SK-N-SH (cell line): ENCODE measurements around the gene BCAN. TPM values are rescaled to one million over a fixed set of nuclear protein-coding genes. Genes with fewer than 3 reads are reported as not detected.

Experiments used
- CTCF ChIA-PET: fragments of 300-600, 350-600 bp; formaldehyde crosslinking; extraction: SDS; loops from one replicate; lab custom pipeline; 2021; lab: Yijun Ruan, JAX
- POLR2A ChIA-PET: fragments of 350-600 bp; sonication (Branson Sonifier 250); formaldehyde crosslinking; extraction: SDS; loops from one replicate; lab custom pipeline; 2020; ENCODE audit warnings: antibody characterized with exemption, inconsistent platforms; lab: Yijun Ruan, JAX
- DNase-seq: peaks from one replicate; pipeline ENCODE4 v3.0.0; 2012
- H2AFZ ChIP-seq: fragments of 200-600 bp; sonication (generic); 2 replicates; pipeline ENCODE4 v1.8.1; 2016; ENCODE audit warnings: antibody characterized with exemption, mild to moderate bottlenecking, low read depth
- H3F3A ChIP-seq: fragments of 200-600 bp; sonication (generic); replicated peaks from 2 replicates; pipeline ENCODE3; 2016; ENCODE audit warnings: antibody characterized with exemption, mild to moderate bottlenecking; ENCODE audit not compliant: insufficient read depth
- H3K27ac ChIP-seq, 2 experiments: fragments of 200-500 bp in 1 of 2; fragments of 200-600 bp in 1 of 2; sonication (Bioruptor generic) in 1 of 2; sonication (generic), shearing (Covaris generic) in 1 of 2; 2 replicates each; pipeline versions ENCODE4 v1.5.1 to v1.6.1; 2014 to 2016; ENCODE audit warnings: low read depth in 2 of 2, inconsistent platforms in 1 of 2, low read length in 1 of 2, mild to moderate bottlenecking in 1 of 2, mixed read lengths in 1 of 2
- H3K27me3 ChIP-seq: fragments of 200-600 bp; sonication (generic), shearing (Covaris generic); 2 replicates; pipeline ENCODE4 v1.6.1; 2016; ENCODE audit warnings: mixed run types; ENCODE audit not compliant: insufficient read depth
- H3K36me3 ChIP-seq, 2 experiments: fragments of 200-500 bp in 1 of 2; fragments of 200-600 bp in 1 of 2; sonication (Bioruptor generic) in 1 of 2; sonication (generic) in 1 of 2; replicated peaks in 1 of 2; 2 replicates each; pipeline versions ENCODE3 to v1.5.1; 2014 to 2016; ENCODE audit warnings: low read length in 1 of 2, mild to moderate bottlenecking in 1 of 2; ENCODE audit not compliant: insufficient read depth in 2 of 2, control insufficient read depth in 1 of 2
- H3K4me1 ChIP-seq, 2 experiments: fragments of 200-500 bp in 1 of 2; fragments of 200-600 bp in 1 of 2; sonication (Bioruptor generic) in 1 of 2; sonication (generic), shearing (Covaris generic) in 1 of 2; 2 replicates each; pipeline versions ENCODE4 v1.5.1 to v1.6.1; 2014 to 2016; ENCODE audit warnings: low read depth in 1 of 2, low read length in 1 of 2, mixed run types in 1 of 2; ENCODE audit not compliant: insufficient read depth in 2 of 2, control insufficient read depth in 1 of 2
- H3K4me2 ChIP-seq: fragments of 200-600 bp; sonication (generic), shearing (Covaris generic); 2 replicates; pipeline ENCODE4 v1.6.1; 2017; ENCODE audit warnings: mixed run types
- H3K4me3 ChIP-seq, 2 experiments: fragments of 200-500 bp in 1 of 2; fragments of 200-600 bp in 1 of 2; sonication (Bioruptor generic) in 1 of 2; sonication (generic), shearing (Covaris generic) in 1 of 2; 2 replicates each; pipeline versions ENCODE4 v1.5.1 to v1.8.1; 2014 to 2016; ENCODE audit warnings: low read depth in 2 of 2, inconsistent platforms in 1 of 2, low read length in 1 of 2, mild to moderate bottlenecking in 1 of 2, mixed read lengths in 1 of 2, moderate library complexity in 1 of 2
- H3K79me2 ChIP-seq: fragments of 200-600 bp; sonication (generic); 2 replicates; pipeline ENCODE4 v1.8.1; 2017; ENCODE audit warnings: mild to moderate bottlenecking; ENCODE audit not compliant: insufficient read depth
- H3K9ac ChIP-seq: fragments of 200-600 bp; sonication (generic); 2 replicates; pipeline ENCODE4 v1.6.1; 2017; ENCODE audit warnings: mixed run types
- H3K9me2 ChIP-seq: fragments of 200-600 bp; sonication (generic); 2 replicates; pipeline ENCODE4 v1.6.1; 2017; ENCODE audit warnings: mixed run types
- H3K9me3 ChIP-seq: fragments of 200-600 bp; sonication (generic); 2 replicates; pipeline ENCODE4 v1.6.1; 2017; ENCODE audit warnings: mixed run types, mild to moderate bottlenecking, moderate library complexity
- H4K20me1 ChIP-seq: fragments of 200-600 bp; sonication (generic); 2 replicates; pipeline ENCODE4 v1.6.1; 2017; ENCODE audit warnings: mild to moderate bottlenecking, mixed run types; ENCODE audit not compliant: insufficient read depth
- CHD2 ChIP-seq: fragments of 150-350 bp; IDR thresholded peaks from 2 replicates; pipeline ENCODE4 v1.6.1; 2018; ENCODE audit warnings: low read length; ENCODE audit not compliant: partially characterized antibody
- CTCF ChIP-seq: fragments of 200-600 bp; sonication (generic); IDR thresholded peaks from 2 replicates; pipeline ENCODE4 v1.6.1; 2017; ENCODE audit warnings: antibody characterized with exemption, mild to moderate bottlenecking, moderate library complexity
- FOSL2 ChIP-seq: IDR thresholded peaks from 2 replicates; pipeline ENCODE4 v1.4.0; 2012; ENCODE audit warnings: low read depth, mild to moderate bottlenecking, moderate library complexity, borderline replicate concordance
- FOXM1 ChIP-seq: IDR thresholded peaks from 2 replicates; pipeline ENCODE4 v1.4.0; 2012; ENCODE audit warnings: low read depth, mild to moderate bottlenecking
- GABPA ChIP-seq: IDR thresholded peaks from 2 replicates; pipeline ENCODE4 v1.4.0; 2012; ENCODE audit warnings: low read depth, mild to moderate bottlenecking
- IRF3 ChIP-seq: fragments of 150-350 bp; IDR thresholded peaks from 2 replicates; pipeline ENCODE4 v1.6.1; 2016; ENCODE audit warnings: mild to moderate bottlenecking, low read depth, low read length
- JUND ChIP-seq: IDR thresholded peaks from 2 replicates; pipeline ENCODE4 v1.4.0; 2012
- MAX ChIP-seq: IDR thresholded peaks from 2 replicates; pipeline ENCODE4 v1.4.0; 2012; ENCODE audit warnings: low read depth
- MEF2A ChIP-seq: IDR thresholded peaks from 2 replicates; pipeline ENCODE4 v1.4.0; 2012; ENCODE audit warnings: low read depth, borderline replicate concordance
- MXI1 ChIP-seq: IDR thresholded peaks from 2 replicates; pipeline ENCODE4 v1.6.1; 2012; ENCODE audit warnings: mild to moderate bottlenecking, low read depth, low read length, improper control_type of control experiment
- POLR2AphosphoS5 ChIP-seq: IDR thresholded peaks from 2 replicates; pipeline ENCODE4 v1.6.1; 2012; ENCODE audit warnings: low read depth, low read length
- RAD21 ChIP-seq: IDR thresholded peaks from 2 replicates; pipeline ENCODE4 v1.6.1; 2012; ENCODE audit warnings: mild to moderate bottlenecking, low read length
- RXRA ChIP-seq: IDR thresholded peaks from 2 replicates; pipeline ENCODE4 v1.4.0; 2012; ENCODE audit warnings: low read depth, mild to moderate bottlenecking, borderline replicate concordance
- TAF1 ChIP-seq: IDR thresholded peaks from 2 replicates; pipeline ENCODE4 v1.6.1; 2012; ENCODE audit warnings: low read depth, mild to moderate bottlenecking, low read length, moderate library complexity, borderline replicate concordance
- TEAD4 ChIP-seq: IDR thresholded peaks from 2 replicates; pipeline ENCODE4 v1.4.0; 2012; ENCODE audit warnings: mild to moderate bottlenecking, borderline replicate concordance; ENCODE audit not compliant: insufficient read depth
- USF1 ChIP-seq: IDR thresholded peaks from 2 replicates; pipeline ENCODE4 v1.4.0; 2012; ENCODE audit warnings: low read depth, borderline replicate concordance
- ZBTB33 ChIP-seq: IDR thresholded peaks from 2 replicates; pipeline ENCODE4 v1.4.0; 2012; ENCODE audit warnings: low read depth, borderline replicate concordance
- WGBS: methylation state at CpG from one replicate; pipeline ENCODE4 v1.1.6; 2017; ENCODE audit warnings: low lambda C conversion rate; 5-methylcytosine and 5-hydroxymethylcytosine counted together
- polyA plus RNA-seq, 3 experiments: library from polyadenylated mRNA; depleted of rRNA; stranded (reverse); fragments of >200 nt; gene quantifications; 2 replicates each; pipeline ENCODE4 v1.2.3, GENCODE V29; 2012

Gene BCAN
- polyA plus RNA-seq, 1 of the 3 experiments (the other 2 are of a cell fraction), result 0.25 TPM

GRCh38 chr1:156670791-156671190, 28.9 kb downstream of the BCAN start:
- 67% methylated on average over 3 of the region's 4 CpGs for WGBS
- peaks cover 10% of the 10 kb centered on the region; the same call in 1 of the 2 replicates for H4K20me1 ChIP-seq
- H3K4me3 ChIP-seq, result no peak overlapping the region
- TF ChIP-seq CHD2, result no peak
- no peak overlapping the region for H2AFZ ChIP-seq
- peaks cover 12 to 26% of the 10 kb centered on the region in 2 experiments for H3K36me3 ChIP-seq
- H3F3A ChIP-seq, result no peaks in the 10 kb centered on the region
- no peak for DNase-seq
- no peaks in the 10 kb centered on the region for H3K9me2 ChIP-seq
- peaks cover 6% of the 10 kb centered on the region for H3K79me2 ChIP-seq
- no peak overlapping the region for H3K4me2 ChIP-seq
- H3K4me1 ChIP-seq, result peaks cover 15 to 65% of the 10 kb centered on the region in 2 experiments; a peak in 3 of 4 replicates
- no peaks in the 10 kb centered on the region for H3K27me3 ChIP-seq
- H3K9ac ChIP-seq, result no peak overlapping the region
- peak overlapping the region in 1 of 2 experiments; percentile 51; a peak in 1 of 4 replicates for H3K27ac ChIP-seq
- ChIA-PET POLR2A (no interaction called here), CTCF (interaction anchor here (2.2 to 25.8 kb wide), 4 partner anchors 10 to 46 kb away, joined by 7 to 682 read pairs (median 18); no protein-coding TSS in a partner anchor)
- no peaks in the 10 kb centered on the region for H3K9me3 ChIP-seq

- no peak for DNase-seq
- CTCF ChIA-PET, result interaction anchor here (0.8 to 25.8 kb wide), 6 partner anchors 11 to 268 kb away, joined by 3 to 682 read pairs (median 8); no protein-coding TSS in a partner anchor
- Histone ChIP-seq H3K9ac (no peak overlapping the region), H3K27ac (no peak overlapping the region; a peak in 1 of 4 replicates), H4K20me1 (peaks cover 10% of the 10 kb centered on the region; the same call in 1 of the 2 replicates), H3K4me1 (peaks cover 21 to 75% of the 10 kb centered on the region in 2 experiments; a peak in 3 of 4 replicates), H2AFZ (no peak overlapping the region), H3K27me3 (no peaks in the 10 kb centered on the region), H3F3A (peaks cover 3% of the 10 kb centered on the region), H3K9me2 (no peaks in the 10 kb centered on the region), H3K36me3 (peaks cover 12 to 26% of the 10 kb centered on the region in 2 experiments), H3K4me2 (no peak overlapping the region), H3K79me2 (peaks cover 15% of the 10 kb centered on the region), H3K9me3 (no peaks in the 10 kb centered on the region), H3K4me3 (no peak overlapping the region)
- POLR2A ChIA-PET, result no interaction called here
- no peak for TF ChIP-seq MEF2A
- TF ChIP-seq TAF1, result no peak
- TF ChIP-seq RXRA, result no peak
- TF ChIP-seq IRF3, result no peak
- TF ChIP-seq FOSL2, result no peak
- TF ChIP-seq POLR2AphosphoS5, result no peak
- no peak for TF ChIP-seq MXI1
- TF ChIP-seq JUND, result no peak
- no peak for TF ChIP-seq CHD2
- TF ChIP-seq MAX, result no peak
- TF ChIP-seq RAD21, result no peak
- TF ChIP-seq CTCF, result no peak
- TF ChIP-seq ZBTB33, result no peak
- TF ChIP-seq GABPA, result no peak
- no peak for TF ChIP-seq TEAD4
- TF ChIP-seq USF1, result no peak
- no peak for TF ChIP-seq FOXM1
- 94% methylated on average over 2 of the region's 2 CpGs for WGBS
Measured at GRCh38 chr1:156671804-156672203, 29.9 kb downstream of the BCAN start.
